Measurements from ENCODE around the gene HADHA.
A peak's percentile ranks its signal among the peaks of the same experiment; 100 is the strongest.

The HADHA gene

GRCh38 chr2:26195040-26195984 is 49.1 kb downstream of the HADHA start:
- DNase-seq (ENCODE audit: low read depth in 1 of 2, low spot score in 1 of 2): no peak

- no peak for DNase-seq (ENCODE audit: low read depth in 1 of 2, low spot score in 1 of 2)
Observed at GRCh38 chr2:26193578-26194231, 50.7 kb downstream of the HADHA start.

GRCh38 chr2:26191316-26192159 is 52.9 kb downstream of the HADHA start:
- DNase-seq (ENCODE audit: low read depth in 1 of 2, low spot score in 1 of 2): no peak

GRCh38 chr2:26190369-26190768 is 54.1 kb downstream of the HADHA start:
- no peak for DNase-seq (ENCODE audit: low read depth in 1 of 2, low spot score in 1 of 2)

GRCh38 chr2:26189751-26190150 is 54.7 kb downstream of the HADHA start:
- no peak for DNase-seq (ENCODE audit: low read depth in 1 of 2, low spot score in 1 of 2)

GRCh38 chr2:26189123-26189522 is 55.3 kb downstream of the HADHA start:
- DNase-seq (ENCODE audit: low read depth in 1 of 2, low spot score in 1 of 2): no peak

- DNase-seq (ENCODE audit: low read depth in 1 of 2, low spot score in 1 of 2): no peak
Observed at GRCh38 chr2:26187537-26188104, 56.8 kb downstream of the HADHA start.

GRCh38 chr2:26187114-26187513 is 57.3 kb downstream of the HADHA start:
- DNase-seq (ENCODE audit: low read depth in 1 of 2, low spot score in 1 of 2): no peak

- DNase-seq (ENCODE audit: low read depth in 1 of 2, low spot score in 1 of 2): no peak
Observed at GRCh38 chr2:26185954-26186770, 58.3 kb downstream of the HADHA start.

GRCh38 chr2:26185304-26185928 is 59.0 kb downstream of the HADHA start:
- DNase-seq (ENCODE audit: low read depth in 1 of 2, low spot score in 1 of 2): no peak

- DNase-seq (ENCODE audit: low read depth in 1 of 2, low spot score in 1 of 2): peak; percentile 64 to 66
Observed at GRCh38 chr2:26184555-26185303, 59.7 kb downstream of the HADHA start.

- DNase-seq (ENCODE audit: low read depth in 1 of 2, low spot score in 1 of 2): no peak
Observed at GRCh38 chr2:26184121-26184520, 60.3 kb downstream of the HADHA start.

GRCh38 chr2:26182887-26183630 is 61.4 kb downstream of the HADHA start:
- no peak for DNase-seq (ENCODE audit: low read depth in 1 of 2, low spot score in 1 of 2)

- no peak for DNase-seq (ENCODE audit: low read depth in 1 of 2, low spot score in 1 of 2)
Observed at GRCh38 chr2:26182441-26182840, 62.0 kb downstream of the HADHA start.

- DNase-seq (ENCODE audit: low read depth in 1 of 2, low spot score in 1 of 2): no peak
Observed at GRCh38 chr2:26179446-26179913, 65.0 kb downstream of the HADHA start.

GRCh38 chr2:26178746-26179436 is 65.5 kb downstream of the HADHA start:
- no peak for DNase-seq (ENCODE audit: low read depth in 1 of 2, low spot score in 1 of 2)

GRCh38 chr2:26178246-26178645 is 66.2 kb downstream of the HADHA start:
- DNase-seq (ENCODE audit: low read depth in 1 of 2, low spot score in 1 of 2): no peak

- no peak for DNase-seq (ENCODE audit: low read depth in 1 of 2, low spot score in 1 of 2)
Observed at GRCh38 chr2:26177122-26177521, 67.3 kb downstream of the HADHA start.
